Measurements from ENCODE around the gene CEBPB.

Gene CEBPB

GRCh38 chr20:50213531-50214106 lies 23.0 kb downstream of the CEBPB start:
- Histone ChIP-seq H3K9ac (ENCODE audit: low read length) (no peak overlapping the region), H3K27me3 (ENCODE audit: control insufficient read depth, insufficient read depth, low read length) (no peaks in the 10 kb centered on the region), H3K36me3 (ENCODE audit: control insufficient read depth, insufficient read depth, low read length) (no peaks in the 10 kb centered on the region), H3K4me1 (ENCODE audit: control insufficient read depth, insufficient read depth, low read length) (no peaks in the 10 kb centered on the region), H3K27ac (ENCODE audit: low read depth, low read length) (no peak overlapping the region), H3K4me3 (ENCODE audit: low read length) (no peak overlapping the region)

DNA sequence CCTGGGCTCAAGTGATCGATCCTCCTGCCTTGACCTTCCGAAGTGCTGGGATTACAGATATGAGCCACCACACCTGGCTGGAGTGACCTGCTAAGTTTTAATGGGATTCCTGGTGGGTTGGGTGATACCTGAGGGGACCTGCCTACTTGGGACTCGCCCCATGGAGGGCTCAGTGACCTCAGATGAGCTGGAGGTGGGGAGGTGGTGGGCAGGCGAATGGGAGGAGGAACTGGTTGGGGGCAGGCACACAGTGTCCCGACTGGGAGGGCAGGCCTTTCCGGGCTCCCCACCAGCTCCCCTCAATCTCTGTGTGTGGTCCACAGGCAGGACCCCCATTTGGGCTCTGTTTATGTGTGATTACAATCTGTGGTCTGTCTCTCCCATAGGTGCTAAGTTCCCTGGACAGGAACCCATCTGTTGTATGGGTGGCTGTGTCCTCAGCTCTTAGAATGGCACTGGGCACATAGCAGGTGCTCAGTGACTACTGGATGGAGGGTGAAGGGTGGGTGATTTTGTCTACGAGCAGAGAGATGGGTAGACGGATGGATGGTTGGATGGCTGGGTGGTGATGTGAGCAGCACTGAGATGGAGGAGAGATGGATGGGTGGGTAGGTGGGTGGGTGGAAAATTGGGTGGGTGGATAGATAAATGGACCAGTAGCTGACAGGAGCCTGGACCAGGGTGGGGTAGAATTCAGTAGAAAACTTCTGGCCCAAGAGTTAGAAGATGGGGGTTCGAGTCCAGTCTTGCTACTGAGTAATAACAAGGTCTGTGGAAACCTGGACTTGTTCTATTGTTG lies 23.8 kb downstream of the CEBPB start:
- Histone ChIP-seq H3K27me3 (ENCODE audit: control insufficient read depth, insufficient read depth, low read length) (no peaks in the 10 kb centered on the region), H3K27ac (ENCODE audit: low read depth, low read length) (no peak overlapping the region), H3K4me1 (ENCODE audit: control insufficient read depth, insufficient read depth, low read length) (no peaks in the 10 kb centered on the region), H3K9ac (ENCODE audit: low read length) (no peak overlapping the region), H3K4me3 (ENCODE audit: low read length) (no peak overlapping the region), H3K36me3 (ENCODE audit: control insufficient read depth, insufficient read depth, low read length) (no peaks in the 10 kb centered on the region)

DNA sequence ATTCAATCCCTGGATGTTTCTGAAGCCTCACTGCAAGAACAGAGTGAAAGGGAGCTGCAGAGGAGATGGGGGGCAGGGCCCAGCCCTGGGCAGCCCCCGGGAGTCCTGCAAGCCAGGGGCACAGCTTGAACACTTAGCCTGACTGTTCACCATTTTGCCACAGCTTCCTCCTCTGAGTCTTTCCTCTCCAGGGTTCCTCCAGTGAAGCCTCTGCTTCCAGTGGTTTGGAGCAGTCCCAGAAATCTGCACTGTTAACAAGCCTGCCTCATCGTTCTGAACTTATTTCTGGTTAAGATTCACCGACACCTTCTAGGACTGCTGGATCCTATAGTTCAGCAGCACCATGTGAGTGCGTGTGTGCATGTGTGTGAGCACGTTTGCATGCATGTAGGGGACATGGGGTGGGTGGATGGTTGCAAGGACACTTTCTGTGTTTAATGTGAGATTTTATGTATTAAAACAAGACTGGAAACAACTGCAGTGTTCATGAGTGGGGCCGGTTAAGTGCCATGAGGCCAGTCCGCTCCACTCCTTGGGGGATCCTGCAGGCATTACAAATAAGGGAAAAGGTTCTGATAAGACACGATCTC lies 24.6 kb downstream of the CEBPB start:
- Histone ChIP-seq H3K27ac (ENCODE audit: low read depth, low read length) (no peak overlapping the region), H3K4me3 (ENCODE audit: low read length) (no peak overlapping the region), H3K27me3 (ENCODE audit: control insufficient read depth, insufficient read depth, low read length) (no peaks in the 10 kb centered on the region), H3K9ac (ENCODE audit: low read length) (no peak overlapping the region), H3K36me3 (ENCODE audit: control insufficient read depth, insufficient read depth, low read length) (no peaks in the 10 kb centered on the region), H3K4me1 (ENCODE audit: control insufficient read depth, insufficient read depth, low read length) (no peaks in the 10 kb centered on the region)

DNA sequence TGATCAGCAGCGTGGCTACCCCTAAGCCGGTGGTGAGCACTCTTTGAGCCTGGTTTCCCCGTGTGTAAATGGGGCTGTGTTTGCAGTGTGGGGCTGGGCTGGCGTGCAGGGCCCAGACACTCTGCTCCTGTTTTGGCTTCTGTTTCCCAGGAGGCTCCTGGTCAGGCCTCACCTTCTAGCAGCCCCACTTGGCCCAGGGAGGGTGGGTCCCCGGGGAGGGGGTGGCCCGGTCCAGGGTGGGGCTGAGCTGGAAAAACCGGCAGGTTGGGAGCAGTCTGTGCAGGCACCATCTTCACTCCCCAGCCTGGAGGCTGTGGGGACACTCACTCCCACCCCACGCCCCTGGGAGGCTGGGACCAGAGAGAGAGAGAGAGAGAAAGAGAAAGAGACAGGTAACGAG lies 25.3 kb downstream of the CEBPB start:
- Histone ChIP-seq H3K4me1 (ENCODE audit: control insufficient read depth, insufficient read depth, low read length) (no peaks in the 10 kb centered on the region), H3K27ac (ENCODE audit: low read depth, low read length) (no peak overlapping the region), H3K4me3 (ENCODE audit: low read length) (no peak overlapping the region), H3K9ac (ENCODE audit: low read length) (no peak overlapping the region), H3K27me3 (ENCODE audit: control insufficient read depth, insufficient read depth, low read length) (no peaks in the 10 kb centered on the region), H3K36me3 (ENCODE audit: control insufficient read depth, insufficient read depth, low read length) (no peaks in the 10 kb centered on the region)

- no peak overlapping the region for H3K9ac ChIP-seq (ENCODE audit: low read length)
- no peaks in the 10 kb centered on the region for H3K27me3 ChIP-seq (ENCODE audit: control insufficient read depth, insufficient read depth, low read length)
- H3K4me3 ChIP-seq (ENCODE audit: low read length): no peak overlapping the region
- H3K27ac ChIP-seq (ENCODE audit: low read depth, low read length): no peak overlapping the region
- H3K36me3 ChIP-seq (ENCODE audit: control insufficient read depth, insufficient read depth, low read length): no peaks in the 10 kb centered on the region
- H3K4me1 ChIP-seq (ENCODE audit: control insufficient read depth, insufficient read depth, low read length): no peaks in the 10 kb centered on the region
These were observed 26.0 kb downstream of the CEBPB start for GRCh38 chr20:50216543-50217206.

GRCh38 chr20:50217207-50217949 lies 26.7 kb downstream of the CEBPB start:
- H3K9ac ChIP-seq (ENCODE audit: low read length): no peak overlapping the region
- no peaks in the 10 kb centered on the region for H3K27me3 ChIP-seq (ENCODE audit: control insufficient read depth, insufficient read depth, low read length)
- H3K4me3 ChIP-seq (ENCODE audit: low read length): no peak overlapping the region
- no peak overlapping the region for H3K27ac ChIP-seq (ENCODE audit: low read depth, low read length)
- H3K36me3 ChIP-seq (ENCODE audit: control insufficient read depth, insufficient read depth, low read length): no peaks in the 10 kb centered on the region
- H3K4me1 ChIP-seq (ENCODE audit: control insufficient read depth, insufficient read depth, low read length): no peaks in the 10 kb centered on the region

DNA sequence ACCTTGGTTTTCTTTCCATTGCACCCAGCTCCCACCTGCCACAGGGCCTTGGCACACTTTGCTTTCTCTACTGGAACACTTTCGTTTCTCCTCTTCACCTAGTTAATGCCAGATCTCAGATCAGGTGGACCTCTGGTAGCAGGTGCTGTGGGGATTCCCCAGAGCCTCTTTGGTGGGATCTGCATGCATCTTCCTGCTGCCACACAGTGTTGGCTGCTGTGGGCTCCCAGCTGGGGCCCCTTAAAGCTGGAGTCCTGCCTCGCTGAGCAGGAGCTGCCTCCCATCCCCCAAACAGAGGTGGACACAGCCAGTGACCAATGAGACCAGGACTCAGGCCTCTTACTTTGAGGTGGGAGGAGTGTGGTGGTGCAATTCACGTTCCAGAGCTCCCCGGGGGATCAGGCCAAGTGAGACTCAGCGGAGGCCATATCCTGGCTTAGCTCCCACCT lies 28.4 kb downstream of the CEBPB start:
- H3K36me3 ChIP-seq (ENCODE audit: control insufficient read depth, insufficient read depth, low read length): no peaks in the 10 kb centered on the region
- no peaks in the 10 kb centered on the region for H3K27me3 ChIP-seq (ENCODE audit: control insufficient read depth, insufficient read depth, low read length)
- no peak overlapping the region for H3K4me3 ChIP-seq (ENCODE audit: low read length)
- H3K9ac ChIP-seq (ENCODE audit: low read length): no peak overlapping the region
- H3K27ac ChIP-seq (ENCODE audit: low read depth, low read length): no peak overlapping the region
- no peaks in the 10 kb centered on the region for H3K4me1 ChIP-seq (ENCODE audit: control insufficient read depth, insufficient read depth, low read length)

GRCh38 chr20:50219600-50219999 lies 29.0 kb downstream of the CEBPB start:
- H3K9ac ChIP-seq (ENCODE audit: low read length): no peak overlapping the region
- H3K4me1 ChIP-seq (ENCODE audit: control insufficient read depth, insufficient read depth, low read length): peaks cover 3% of the 10 kb centered on the region
- H3K36me3 ChIP-seq (ENCODE audit: control insufficient read depth, insufficient read depth, low read length): no peaks in the 10 kb centered on the region
- H3K27me3 ChIP-seq (ENCODE audit: control insufficient read depth, insufficient read depth, low read length): no peaks in the 10 kb centered on the region
- H3K4me3 ChIP-seq (ENCODE audit: low read length): no peak overlapping the region
- no peak overlapping the region for H3K27ac ChIP-seq (ENCODE audit: low read depth, low read length)

DNA sequence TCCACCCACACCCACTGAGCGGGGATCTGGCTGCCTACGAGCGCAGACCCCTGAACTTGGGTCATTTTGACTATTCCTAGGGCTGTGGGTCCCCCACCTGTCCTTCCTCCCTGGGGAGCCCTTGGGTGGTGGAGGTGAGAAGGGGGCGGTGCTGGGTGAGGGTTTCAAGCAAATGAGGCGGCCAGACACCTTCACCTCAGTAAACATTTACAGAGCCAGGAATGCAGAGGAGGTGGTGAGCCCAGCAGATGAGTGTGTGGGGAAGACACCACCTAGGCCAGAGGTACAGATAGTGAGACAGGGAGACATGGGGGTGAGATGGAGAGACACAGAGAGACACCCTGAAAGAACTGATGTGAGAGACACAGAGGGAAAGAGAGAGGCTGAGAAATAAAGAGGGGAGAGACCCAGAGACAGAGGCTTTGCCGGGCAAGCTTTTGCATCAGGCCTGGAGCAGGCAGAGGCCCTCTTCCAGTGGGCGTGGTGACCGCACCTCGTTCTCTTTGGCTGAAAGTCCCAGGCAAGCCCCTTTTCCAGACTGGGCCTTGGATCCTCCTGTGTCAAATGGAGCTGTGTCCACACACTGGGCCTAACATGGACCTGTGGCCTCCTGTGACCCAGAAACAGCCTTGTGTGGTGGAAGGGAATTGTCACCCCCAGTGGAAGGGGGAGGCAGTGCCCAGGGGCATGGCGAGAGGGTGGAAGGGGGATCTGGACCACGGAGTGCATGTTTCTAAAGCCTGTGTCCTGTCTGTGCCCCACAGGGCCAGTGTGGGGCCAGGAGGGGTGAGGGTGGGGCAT lies 29.7 kb downstream of the CEBPB start:
- Histone ChIP-seq H3K4me1 (ENCODE audit: control insufficient read depth, insufficient read depth, low read length) (peaks cover 3% of the 10 kb centered on the region), H3K36me3 (ENCODE audit: control insufficient read depth, insufficient read depth, low read length) (no peaks in the 10 kb centered on the region), H3K9ac (ENCODE audit: low read length) (no peak overlapping the region), H3K27me3 (ENCODE audit: control insufficient read depth, insufficient read depth, low read length) (no peaks in the 10 kb centered on the region), H3K27ac (ENCODE audit: low read depth, low read length) (no peak overlapping the region), H3K4me3 (ENCODE audit: low read length) (no peak overlapping the region)

DNA sequence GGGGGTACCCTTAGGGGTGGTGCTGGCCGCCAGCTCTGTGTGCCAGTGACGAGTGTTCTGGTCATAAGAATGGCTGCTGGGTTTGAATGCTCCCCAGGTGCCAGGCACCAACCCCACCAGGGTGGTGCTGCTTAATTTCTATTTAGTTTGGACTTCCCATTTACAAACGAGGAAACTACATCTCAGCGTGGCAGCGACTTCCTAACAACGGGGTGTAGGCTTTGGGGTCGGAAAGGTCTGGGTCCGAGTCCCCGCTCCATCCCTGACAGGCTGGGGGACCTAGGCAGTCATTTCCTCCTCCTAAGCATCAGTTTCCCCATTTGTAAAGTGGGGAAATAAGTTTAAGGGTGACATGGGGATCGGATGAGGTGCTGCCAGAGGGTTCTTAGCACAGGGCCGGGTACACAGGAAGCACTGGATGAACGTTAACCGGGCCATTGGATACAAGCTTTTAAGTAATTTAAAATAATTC lies 30.3 kb downstream of the CEBPB start:
- H3K4me3 ChIP-seq (ENCODE audit: low read length): no peak overlapping the region
- H3K4me1 ChIP-seq (ENCODE audit: control insufficient read depth, insufficient read depth, low read length): peaks cover 3% of the 10 kb centered on the region
- no peak overlapping the region for H3K27ac ChIP-seq (ENCODE audit: low read depth, low read length)
- H3K27me3 ChIP-seq (ENCODE audit: control insufficient read depth, insufficient read depth, low read length): no peaks in the 10 kb centered on the region
- no peaks in the 10 kb centered on the region for H3K36me3 ChIP-seq (ENCODE audit: control insufficient read depth, insufficient read depth, low read length)
- H3K9ac ChIP-seq (ENCODE audit: low read length): no peak overlapping the region

DNA sequence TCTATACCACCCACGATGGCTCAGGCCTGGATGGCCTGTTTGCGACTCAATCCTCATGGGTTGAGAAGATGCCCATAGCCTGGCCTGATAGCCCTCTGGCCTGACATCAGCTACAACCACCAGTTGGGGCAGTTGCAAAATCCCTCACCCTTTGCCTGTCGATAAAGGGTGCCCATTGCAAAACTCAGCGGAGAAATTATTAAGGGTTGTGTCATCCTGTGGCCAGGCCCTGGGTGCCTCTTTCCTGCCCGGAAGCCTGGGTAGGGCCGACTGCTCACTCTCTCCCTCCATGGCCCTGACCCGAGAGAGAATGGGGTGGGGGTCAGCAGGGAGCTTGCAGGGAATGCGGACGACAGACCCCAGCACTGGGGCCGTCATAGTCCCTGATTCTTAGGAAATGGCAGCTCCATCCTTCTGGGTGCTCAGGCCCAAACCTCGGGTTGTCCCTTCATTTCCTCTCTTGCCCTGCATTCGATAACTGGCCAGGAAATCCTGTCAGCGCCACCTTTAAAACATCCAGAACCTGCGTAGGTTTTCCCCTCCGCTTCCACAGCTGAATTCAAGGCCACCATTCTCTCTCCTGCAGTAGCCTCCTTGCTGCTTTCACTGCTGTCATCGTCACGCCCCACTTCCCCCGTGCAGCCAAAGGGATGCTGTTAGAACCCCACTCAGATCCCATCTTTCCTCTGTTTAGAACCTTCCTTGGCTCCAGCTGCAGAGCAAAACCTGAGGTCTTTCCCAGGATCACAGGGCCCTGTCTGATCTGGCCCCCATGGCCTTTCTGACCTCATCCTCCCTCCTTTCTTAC lies 31.1 kb downstream of the CEBPB start:
- Histone ChIP-seq H3K4me1 (ENCODE audit: control insufficient read depth, insufficient read depth, low read length) (peaks cover 3% of the 10 kb centered on the region), H3K27ac (ENCODE audit: low read depth, low read length) (no peak overlapping the region), H3K9ac (ENCODE audit: low read length) (no peak overlapping the region)

More for the DNA sequence above, 31.1 kb downstream of the CEBPB start:
- Histone ChIP-seq H3K4me3 (ENCODE audit: low read length) (no peak overlapping the region), H3K36me3 (ENCODE audit: control insufficient read depth, insufficient read depth, low read length) (no peaks in the 10 kb centered on the region), H3K27me3 (ENCODE audit: control insufficient read depth, insufficient read depth, low read length) (no peaks in the 10 kb centered on the region)

Measured in rectal smooth muscle tissue (tissue), 1 donor.